RPMI7951 (cell line): ENCODE data around the gene SPATA21. TPM values are rescaled to one million over a fixed set of nuclear protein-coding genes. Genes with fewer than 3 reads are reported as not detected.
"Not testable (repeated sequence)": the region's sequence is repeated elsewhere in the genome, so short reads cannot be mapped to it uniquely, and the experiment has no call there.

ENCODE experiments used
- DNase-seq: peaks from one replicate; pipeline ENCODE4 v3.0.0-alpha.2; 2012; ENCODE audit warnings: low read depth
- total RNA-seq: library from RNA; depleted of rRNA; stranded (reverse); fragments of >200 nt; shearing (Covaris generic); gene quantifications from 2 replicates; pipeline ENCODE4 v1.2.3, GENCODE V29; 2014; rRNA removed

Gene SPATA21
- not detected in 2 replicates for total RNA-seq

GRCh38 chr1:16436946-16437474, at the start of gene SPATA21:
Gene SPATA21, minus strand, starts transcription at chr1:16437424. Its CDS starts 6,053 bp downstream, at chr1:16431371.
- DNase-seq, result no peak

GRCh38 chr1:16487011-16487410, 49.8 kb upstream of the SPATA21 start:
- not testable (repeated sequence) for DNase-seq

- DNase-seq, result not testable (repeated sequence)
Measured at GRCh38 chr1:16486316-16486715, 49.1 kb upstream of the SPATA21 start.

GRCh38 chr1:16484931-16485330, 47.7 kb upstream of the SPATA21 start:
- DNase-seq, result no peak

GRCh38 chr1:16484501-16484835, 47.2 kb upstream of the SPATA21 start:
- DNase-seq, result no peak

- not testable (repeated sequence) for DNase-seq
Measured at GRCh38 chr1:16483639-16484500, 46.6 kb upstream of the SPATA21 start.

GRCh38 chr1:16483146-16483545, 45.9 kb upstream of the SPATA21 start:
- DNase-seq, result not testable (repeated sequence)

GRCh38 chr1:16478091-16478490, 40.9 kb upstream of the SPATA21 start:
- DNase-seq, result no peak

- DNase-seq, result not testable (repeated sequence)
Measured at GRCh38 chr1:16475771-16476770, 38.8 kb upstream of the SPATA21 start.

GRCh38 chr1:16474891-16475290, 37.7 kb upstream of the SPATA21 start:
- not testable (repeated sequence) for DNase-seq

GRCh38 chr1:16474166-16474800, 37.1 kb upstream of the SPATA21 start:
- DNase-seq, result no peak

GRCh38 chr1:16468558-16468957, 31.3 kb upstream of the SPATA21 start:
- no peak for DNase-seq

- no peak for DNase-seq
Measured at GRCh38 chr1:16464917-16465625, 27.8 kb upstream of the SPATA21 start.

- no peak for DNase-seq
Measured at GRCh38 chr1:16462773-16463330, 25.6 kb upstream of the SPATA21 start.

- DNase-seq, result no peak
Measured at GRCh38 chr1:16461681-16462080, 24.5 kb upstream of the SPATA21 start.

- DNase-seq, result no peak
Measured at GRCh38 chr1:16459352-16459925, 22.2 kb upstream of the SPATA21 start.

- DNase-seq, result no peak
Measured at GRCh38 chr1:16458831-16459230, 21.6 kb upstream of the SPATA21 start.

- not testable (repeated sequence) for DNase-seq
Measured at GRCh38 chr1:16456151-16456550, 18.9 kb upstream of the SPATA21 start.

- DNase-seq, result not testable (repeated sequence)
Measured at GRCh38 chr1:16454909-16455308, 17.7 kb upstream of the SPATA21 start.

GRCh38 chr1:16451841-16452528, 14.8 kb upstream of the SPATA21 start:
- no peak for DNase-seq
